Measurements from ENCODE around the gene GC.
"Not testable (repeated sequence)": the region's sequence is repeated elsewhere in the genome, so short reads cannot be mapped to it uniquely, and the experiment has no call there.

- TF ChIP-seq CTCF, POLR2A (IDR thresholded peaks at IDR 0.05): not testable (repeated sequence)
Measured at GRCh38 chr4:71804017-71804697, 20.3 kb upstream of the GC start.
